GM21381 (cell line): ENCODE data around the gene ZG16B.

Source experiments
- ATAC-seq: cut with Tn5 transposase; IDR thresholded peaks from one replicate; pipeline ENCODE4 v1.9.1; 2021; ENCODE audit warnings: mild to moderate bottlenecking, moderate library complexity; ENCODE audit not compliant: unreplicated experiment

The ZG16B gene

GRCh38 chr16:2865651-2866050 lies 35.5 kb downstream of the ZG16B start:
- no peak for ATAC-seq

GRCh38 chr16:2866431-2866830 lies 36.3 kb downstream of the ZG16B start:
- ATAC-seq: no peak

GRCh38 chr16:2867661-2867986 lies 37.5 kb downstream of the ZG16B start:
- ATAC-seq: no peak

- ATAC-seq: peak; percentile 91
These were observed 38.1 kb downstream of the ZG16B start for GRCh38 chr16:2867987-2868789.

GRCh38 chr16:2871926-2872325 lies 41.8 kb downstream of the ZG16B start:
- ATAC-seq: no peak

- ATAC-seq: no peak
These were observed 44.2 kb downstream of the ZG16B start for GRCh38 chr16:2874032-2874911.

- peak; percentile 74 for ATAC-seq
These were observed 44.8 kb downstream of the ZG16B start for GRCh38 chr16:2874912-2875362.

GRCh38 chr16:2879854-2880508 lies 49.9 kb downstream of the ZG16B start:
- ATAC-seq: no peak
